Loucy (cell line): ENCODE results near the gene RNF135.
"Not testable (repeated sequence)": the region's sequence is repeated elsewhere in the genome, so short reads cannot be mapped to it uniquely, and the experiment has no call there.

Experiments used
- CTCF ChIP-seq: fragments of 200-600 bp; sonication (generic); conservative IDR thresholded peaks from 2 replicates; pipeline ENCODE4 v1.5.1; 2014; ENCODE audit warnings: mild to moderate bottlenecking, antibody characterized with exemption, low read length
- EZH2phosphoT487 ChIP-seq: fragments of 200-600 bp; IDR thresholded peaks from 2 replicates; pipeline ENCODE4 v1.6.1; 2018; ENCODE audit warnings: antibody characterized with exemption, mild to moderate bottlenecking, moderate library complexity, borderline replicate concordance

GRCh38 chr17:31035611-31036010, 64.8 kb downstream of the RNF135 start:
- not testable (repeated sequence) for TF ChIP-seq CTCF, EZH2phosphoT487
